SU-DHL-6 (cell line): ENCODE data around the gene KMT5C.

Experiments
- H2AFZ ChIP-seq: fragments of 200-600 bp; sonication (generic); 2 replicates; pipeline ENCODE4 v1.6.1; 2014; ENCODE audit warnings: low read depth, mild to moderate bottlenecking, moderate library complexity, mixed read lengths, antibody characterized with exemption, low read length; ENCODE audit not compliant: severe bottlenecking
- H3F3A ChIP-seq: fragments of 200-600 bp; shearing (Covaris generic); 2 replicates; pipeline ENCODE4 v1.6.0; 2016; ENCODE audit warnings: antibody characterized with exemption, mild to moderate bottlenecking; ENCODE audit not compliant: insufficient read depth
- H3K27ac ChIP-seq: fragments of 200-600 bp; sonication (generic); 2 replicates; pipeline ENCODE4 v1.5.1; 2016; ENCODE audit warnings: low read depth, mild to moderate bottlenecking, low read length, moderate library complexity, mixed read lengths
- H3K27me3 ChIP-seq: fragments of 200-600 bp; sonication (generic), shearing (Covaris generic); 2 replicates; pipeline ENCODE4 v1.6.0; 2014; ENCODE audit warnings: mild to moderate bottlenecking, low read length
- H3K36me3 ChIP-seq: fragments of 200-600 bp; sonication (generic); 2 replicates; pipeline ENCODE4 v1.6.1; 2014; ENCODE audit warnings: mild to moderate bottlenecking, low read length, mixed read lengths
- H3K4me2 ChIP-seq: fragments of 300-600, 200-600 bp; shearing (Covaris generic), sonication (generic); 2 replicates; pipeline ENCODE4 v1.6.0; 2014; ENCODE audit warnings: low read length, low read depth, mild to moderate bottlenecking; ENCODE audit not compliant: poor library complexity, severe bottlenecking
- H3K4me3 ChIP-seq: fragments of 200-600 bp; sonication (generic); 2 replicates; pipeline ENCODE4 v1.5.1; 2014; ENCODE audit warnings: antibody characterized with exemption, low read length, mild to moderate bottlenecking, mixed read lengths; ENCODE audit not compliant: insufficient read depth, poor library complexity, severe bottlenecking
- H3K79me2 ChIP-seq: fragments of 200-600 bp; sonication (generic); 2 replicates; pipeline ENCODE4 v1.6.1; 2014; ENCODE audit warnings: mild to moderate bottlenecking, low read length, moderate library complexity; ENCODE audit not compliant: insufficient read depth
- H3K9ac ChIP-seq: fragments of 200-600 bp; sonication (generic); 2 replicates; pipeline ENCODE4 v1.7.0; 2014; ENCODE audit warnings: mild to moderate bottlenecking, low read length
- H3K9me2 ChIP-seq: fragments of 200-600 bp; sonication (generic); replicated peaks from 2 replicates; pipeline ENCODE4 v1.6.1; 2014; ENCODE audit warnings: low read length; ENCODE audit not compliant: insufficient read depth
- H3K9me3 ChIP-seq: fragments of 200-600 bp; sonication (generic); 2 replicates; pipeline ENCODE4 v1.6.1; 2014; ENCODE audit warnings: low read length, mixed read lengths; ENCODE audit not compliant: insufficient read depth
- H4K20me1 ChIP-seq: fragments of 200-600 bp; sonication (generic); 2 replicates; pipeline ENCODE4 v1.6.1; 2014; ENCODE audit warnings: low read depth, mild to moderate bottlenecking, antibody characterized with exemption, low read length, moderate library complexity, mixed read lengths
- EZH2phosphoT487 ChIP-seq: fragments of 200-600 bp; sonication (generic), shearing (Covaris generic); conservative IDR thresholded peaks from 2 replicates; pipeline ENCODE4 v1.6.1; 2018; ENCODE audit warnings: mild to moderate bottlenecking, antibody characterized with exemption, low read length, moderate library complexity, mixed read lengths
- TF ChIP-seq, protein P1 (sequence below): fragments of 200-600 bp; sonication (generic); IDR thresholded peaks from one replicate; pipeline ENCODE4 v1.5.1; 2017; ENCODE audit warnings: antibody characterized with exemption, mild to moderate bottlenecking, low read length, moderate library complexity; ENCODE audit not compliant: insufficient read depth, poor library complexity, severe bottlenecking

The KMT5C gene

DNA sequence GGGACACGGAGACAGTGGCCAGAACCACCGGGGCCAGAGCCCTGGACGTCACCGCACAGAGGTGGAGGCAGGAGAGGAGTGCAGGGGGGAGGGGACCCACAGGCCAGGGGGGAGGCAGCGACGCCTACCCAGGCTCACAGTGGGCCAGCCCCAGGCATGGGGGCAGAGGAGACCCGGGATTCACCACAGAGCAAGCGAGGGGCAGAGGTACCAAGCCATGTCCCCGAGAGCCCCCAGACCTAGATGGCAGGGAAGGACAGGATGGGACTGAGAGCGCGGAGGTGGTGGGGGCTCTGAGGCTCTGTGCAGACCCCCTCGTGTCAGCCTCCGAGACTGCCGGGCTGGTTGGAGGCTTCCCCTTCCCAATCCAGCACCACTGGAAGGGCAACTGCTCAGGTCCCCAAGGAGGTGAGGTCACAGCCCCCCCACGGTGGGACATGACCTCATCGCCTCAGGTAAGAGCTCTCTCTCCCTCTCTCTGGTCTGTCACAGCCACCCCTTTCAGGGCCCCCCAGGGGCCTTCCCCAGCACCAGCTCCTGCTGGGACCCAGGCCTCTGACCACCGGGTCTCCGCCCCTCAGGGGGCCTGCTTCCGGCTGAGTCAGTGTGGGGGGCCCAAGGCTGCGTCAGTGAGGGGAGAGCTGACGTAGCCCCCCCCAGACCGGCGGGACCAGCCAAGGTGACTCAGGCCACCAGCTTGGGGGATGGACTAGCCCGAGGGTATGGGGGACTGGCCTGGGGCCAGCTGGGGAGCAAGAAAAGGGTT lies 32.8 kb downstream of the KMT5C start:
- H3K79me2 ChIP-seq, result no peaks in the 10 kb centered on the region
- no peak overlapping the region for H3K4me3 ChIP-seq
- no peaks in the 10 kb centered on the region for H3K36me3 ChIP-seq
- H3F3A ChIP-seq, result no peaks in the 10 kb centered on the region
- no peak overlapping the region for H2AFZ ChIP-seq
- no peak overlapping the region for H3K9ac ChIP-seq
- H3K27ac ChIP-seq, result no peak overlapping the region
- TF ChIP-seq, protein P1, sequence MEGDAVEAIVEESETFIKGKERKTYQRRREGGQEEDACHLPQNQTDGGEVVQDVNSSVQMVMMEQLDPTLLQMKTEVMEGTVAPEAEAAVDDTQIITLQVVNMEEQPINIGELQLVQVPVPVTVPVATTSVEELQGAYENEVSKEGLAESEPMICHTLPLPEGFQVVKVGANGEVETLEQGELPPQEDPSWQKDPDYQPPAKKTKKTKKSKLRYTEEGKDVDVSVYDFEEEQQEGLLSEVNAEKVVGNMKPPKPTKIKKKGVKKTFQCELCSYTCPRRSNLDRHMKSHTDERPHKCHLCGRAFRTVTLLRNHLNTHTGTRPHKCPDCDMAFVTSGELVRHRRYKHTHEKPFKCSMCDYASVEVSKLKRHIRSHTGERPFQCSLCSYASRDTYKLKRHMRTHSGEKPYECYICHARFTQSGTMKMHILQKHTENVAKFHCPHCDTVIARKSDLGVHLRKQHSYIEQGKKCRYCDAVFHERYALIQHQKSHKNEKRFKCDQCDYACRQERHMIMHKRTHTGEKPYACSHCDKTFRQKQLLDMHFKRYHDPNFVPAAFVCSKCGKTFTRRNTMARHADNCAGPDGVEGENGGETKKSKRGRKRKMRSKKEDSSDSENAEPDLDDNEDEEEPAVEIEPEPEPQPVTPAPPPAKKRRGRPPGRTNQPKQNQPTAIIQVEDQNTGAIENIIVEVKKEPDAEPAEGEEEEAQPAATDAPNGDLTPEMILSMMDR, result no peak
- TF ChIP-seq EZH2phosphoT487, result no peak
- H3K27me3 ChIP-seq, result no peaks in the 10 kb centered on the region
- no peak overlapping the region for H3K4me2 ChIP-seq
- H3K9me3 ChIP-seq, result no peaks in the 10 kb centered on the region
- no peaks in the 10 kb centered on the region for H3K9me2 ChIP-seq
- H4K20me1 ChIP-seq, result no peaks in the 10 kb centered on the region

GRCh38 chr19:55373306-55373992 lies 33.8 kb downstream of the KMT5C start:
- Histone ChIP-seq H3K27ac (no peak overlapping the region), H3K27me3 (no peaks in the 10 kb centered on the region), H4K20me1 (no peaks in the 10 kb centered on the region), H3K9ac (no peak overlapping the region), H3K4me3 (no peak overlapping the region), H3K9me2 (no peaks in the 10 kb centered on the region), H3K36me3 (no peaks in the 10 kb centered on the region), H3K4me2 (no peak overlapping the region), H3F3A (no peaks in the 10 kb centered on the region), H2AFZ (no peak overlapping the region), H3K79me2 (no peaks in the 10 kb centered on the region), H3K9me3 (no peaks in the 10 kb centered on the region)
- TF ChIP-seq, protein P1, result no peak
- no peak for TF ChIP-seq EZH2phosphoT487

- Histone ChIP-seq H3K27me3 (no peaks in the 10 kb centered on the region), H3F3A (no peaks in the 10 kb centered on the region), H3K9me2 (no peaks in the 10 kb centered on the region), H3K36me3 (no peaks in the 10 kb centered on the region), H3K27ac (no peak overlapping the region), H2AFZ (no peak overlapping the region), H3K4me3 (no peak overlapping the region), H3K79me2 (no peaks in the 10 kb centered on the region), H3K9me3 (no peaks in the 10 kb centered on the region), H3K9ac (no peak overlapping the region), H4K20me1 (no peaks in the 10 kb centered on the region), H3K4me2 (no peak overlapping the region)
- TF ChIP-seq, protein P1, result no peak
- no peak for TF ChIP-seq EZH2phosphoT487
Measured at GRCh38 chr19:55373993-55374757, 34.5 kb downstream of the KMT5C start.
